ENCODE results near the gene ADA.

- TF ChIP-seq RXRA (IDR thresholded peaks at IDR 0.05; ENCODE audit: borderline replicate concordance, low read depth) (no peak), TEAD4 (IDR thresholded peaks at IDR 0.05; ENCODE audit: borderline replicate concordance, insufficient read depth) (no peak), JUND (IDR thresholded peaks at IDR 0.05) (no peak)
- TF ChIP-seq, protein P1, sequence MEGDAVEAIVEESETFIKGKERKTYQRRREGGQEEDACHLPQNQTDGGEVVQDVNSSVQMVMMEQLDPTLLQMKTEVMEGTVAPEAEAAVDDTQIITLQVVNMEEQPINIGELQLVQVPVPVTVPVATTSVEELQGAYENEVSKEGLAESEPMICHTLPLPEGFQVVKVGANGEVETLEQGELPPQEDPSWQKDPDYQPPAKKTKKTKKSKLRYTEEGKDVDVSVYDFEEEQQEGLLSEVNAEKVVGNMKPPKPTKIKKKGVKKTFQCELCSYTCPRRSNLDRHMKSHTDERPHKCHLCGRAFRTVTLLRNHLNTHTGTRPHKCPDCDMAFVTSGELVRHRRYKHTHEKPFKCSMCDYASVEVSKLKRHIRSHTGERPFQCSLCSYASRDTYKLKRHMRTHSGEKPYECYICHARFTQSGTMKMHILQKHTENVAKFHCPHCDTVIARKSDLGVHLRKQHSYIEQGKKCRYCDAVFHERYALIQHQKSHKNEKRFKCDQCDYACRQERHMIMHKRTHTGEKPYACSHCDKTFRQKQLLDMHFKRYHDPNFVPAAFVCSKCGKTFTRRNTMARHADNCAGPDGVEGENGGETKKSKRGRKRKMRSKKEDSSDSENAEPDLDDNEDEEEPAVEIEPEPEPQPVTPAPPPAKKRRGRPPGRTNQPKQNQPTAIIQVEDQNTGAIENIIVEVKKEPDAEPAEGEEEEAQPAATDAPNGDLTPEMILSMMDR (IDR thresholded peaks at IDR 0.05): no peak
- TF ChIP-seq, protein P2, sequence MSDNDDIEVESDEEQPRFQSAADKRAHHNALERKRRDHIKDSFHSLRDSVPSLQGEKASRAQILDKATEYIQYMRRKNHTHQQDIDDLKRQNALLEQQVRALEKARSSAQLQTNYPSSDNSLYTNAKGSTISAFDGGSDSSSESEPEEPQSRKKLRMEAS (IDR thresholded peaks at IDR 0.05; ENCODE audit: low read depth): no peak
- TF ChIP-seq, protein P3, sequence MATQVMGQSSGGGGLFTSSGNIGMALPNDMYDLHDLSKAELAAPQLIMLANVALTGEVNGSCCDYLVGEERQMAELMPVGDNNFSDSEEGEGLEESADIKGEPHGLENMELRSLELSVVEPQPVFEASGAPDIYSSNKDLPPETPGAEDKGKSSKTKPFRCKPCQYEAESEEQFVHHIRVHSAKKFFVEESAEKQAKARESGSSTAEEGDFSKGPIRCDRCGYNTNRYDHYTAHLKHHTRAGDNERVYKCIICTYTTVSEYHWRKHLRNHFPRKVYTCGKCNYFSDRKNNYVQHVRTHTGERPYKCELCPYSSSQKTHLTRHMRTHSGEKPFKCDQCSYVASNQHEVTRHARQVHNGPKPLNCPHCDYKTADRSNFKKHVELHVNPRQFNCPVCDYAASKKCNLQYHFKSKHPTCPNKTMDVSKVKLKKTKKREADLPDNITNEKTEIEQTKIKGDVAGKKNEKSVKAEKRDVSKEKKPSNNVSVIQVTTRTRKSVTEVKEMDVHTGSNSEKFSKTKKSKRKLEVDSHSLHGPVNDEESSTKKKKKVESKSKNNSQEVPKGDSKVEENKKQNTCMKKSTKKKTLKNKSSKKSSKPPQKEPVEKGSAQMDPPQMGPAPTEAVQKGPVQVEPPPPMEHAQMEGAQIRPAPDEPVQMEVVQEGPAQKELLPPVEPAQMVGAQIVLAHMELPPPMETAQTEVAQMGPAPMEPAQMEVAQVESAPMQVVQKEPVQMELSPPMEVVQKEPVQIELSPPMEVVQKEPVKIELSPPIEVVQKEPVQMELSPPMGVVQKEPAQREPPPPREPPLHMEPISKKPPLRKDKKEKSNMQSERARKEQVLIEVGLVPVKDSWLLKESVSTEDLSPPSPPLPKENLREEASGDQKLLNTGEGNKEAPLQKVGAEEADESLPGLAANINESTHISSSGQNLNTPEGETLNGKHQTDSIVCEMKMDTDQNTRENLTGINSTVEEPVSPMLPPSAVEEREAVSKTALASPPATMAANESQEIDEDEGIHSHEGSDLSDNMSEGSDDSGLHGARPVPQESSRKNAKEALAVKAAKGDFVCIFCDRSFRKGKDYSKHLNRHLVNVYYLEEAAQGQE (IDR thresholded peaks at IDR 0.05; ENCODE audit: low read depth, low read length): no peak
- TF ChIP-seq, protein P4, sequence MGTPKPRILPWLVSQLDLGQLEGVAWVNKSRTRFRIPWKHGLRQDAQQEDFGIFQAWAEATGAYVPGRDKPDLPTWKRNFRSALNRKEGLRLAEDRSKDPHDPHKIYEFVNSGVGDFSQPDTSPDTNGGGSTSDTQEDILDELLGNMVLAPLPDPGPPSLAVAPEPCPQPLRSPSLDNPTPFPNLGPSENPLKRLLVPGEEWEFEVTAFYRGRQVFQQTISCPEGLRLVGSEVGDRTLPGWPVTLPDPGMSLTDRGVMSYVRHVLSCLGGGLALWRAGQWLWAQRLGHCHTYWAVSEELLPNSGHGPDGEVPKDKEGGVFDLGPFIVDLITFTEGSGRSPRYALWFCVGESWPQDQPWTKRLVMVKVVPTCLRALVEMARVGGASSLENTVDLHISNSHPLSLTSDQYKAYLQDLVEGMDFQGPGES (IDR thresholded peaks at IDR 0.05; ENCODE audit: low read depth, low read length): no peak
These were observed 44.6 kb downstream of the ADA start for GRCh38 chr20:44606725-44607441.

Measured in SK-N-SH (cell line).